Calu3 (cell line): ENCODE results near the gene C20orf141. TPM values are rescaled to one million over a fixed set of nuclear protein-coding genes. Genes with fewer than 3 reads are reported as not detected.
"Not testable (repeated sequence)": the region's sequence is repeated elsewhere in the genome, so short reads cannot be mapped to it uniquely, and the experiment has no call there.

Source experiments
- BruUV-seq: library from RNA; stranded (reverse); fragments of 400-500 nt; replicated peaks from 2 replicates; lab custom pipeline; 2021; lab: Mats Ljungman, UMichigan
- CTCF ChIA-PET: fragments of 300-600 bp; sonication (Branson Sonifier 250); formaldehyde crosslinking; loops from one replicate; lab custom pipeline; 2022; ENCODE audit warnings: antibody characterized with exemption; lab: Charles Lee
- DNase-seq: peaks from one replicate; pipeline ENCODE4 v3.0.0; 2022
- H3K27ac Mint-ChIP-seq: one replicate; pipeline ENCODE4 v1.8.0; 2022; ENCODE audit warnings: mixed read lengths; ENCODE audit not compliant: unreplicated experiment
- H3K27me3 Mint-ChIP-seq: one replicate; pipeline ENCODE4 v1.8.0; 2022; ENCODE audit warnings: mixed read lengths; ENCODE audit not compliant: unreplicated experiment
- H3K36me3 Mint-ChIP-seq: one replicate; pipeline ENCODE4 v1.8.0; 2022; ENCODE audit warnings: mild to moderate bottlenecking, moderate library complexity, mixed read lengths; ENCODE audit not compliant: insufficient read depth, unreplicated experiment
- H3K4me1 Mint-ChIP-seq: one replicate; pipeline ENCODE4 v1.8.0; 2022; ENCODE audit warnings: mild to moderate bottlenecking, low read depth, mixed read lengths; ENCODE audit not compliant: unreplicated experiment
- H3K4me3 Mint-ChIP-seq: one replicate; pipeline ENCODE4 v1.8.0; 2022; ENCODE audit warnings: mild to moderate bottlenecking, low read depth, moderate library complexity, mixed read lengths; ENCODE audit not compliant: unreplicated experiment
- H3K9me3 Mint-ChIP-seq: one replicate; pipeline ENCODE4 v1.8.0; 2022; ENCODE audit warnings: low read depth, mixed read lengths; ENCODE audit not compliant: unreplicated experiment
- CTCF ChIP-seq: fragments of 200-600 bp; IDR thresholded peaks from one replicate; pipeline ENCODE4 v1.8.0; 2022; ENCODE audit warnings: antibody characterized with exemption; ENCODE audit not compliant: unreplicated experiment
- intact Hi-C: fragments of 100-400 bp; cut with micrococcal nuclease; formaldehyde crosslinking; loops from one replicate; pipeline ENCODE4 v1.10.0; 2022; ENCODE audit not compliant: unreplicated experiment
- total RNA-seq: library from RNA; stranded (reverse); gene quantifications from 2 replicates; pipeline ENCODE4 v1.2.3, GENCODE V29; 2022

Gene C20orf141
- total RNA-seq, 1 experiment from 2014 or later = not detected

GRCh38 chr20:2829376-2829775, 14.6 kb downstream of the C20orf141 start:
- no peak overlapping the region for H3K4me3 Mint-ChIP-seq
- no peaks in the 10 kb centered on the region for H3K36me3 Mint-ChIP-seq
- CTCF ChIA-PET = no interaction called here
- DNase-seq = no peak
- peaks cover 36% of the 10 kb centered on the region for H3K27me3 Mint-ChIP-seq
- intact Hi-C loops = no loop called here
- BruUV-seq = no TSS peak
- no peak overlapping the region for H3K27ac Mint-ChIP-seq
- no peaks in the 10 kb centered on the region for H3K9me3 Mint-ChIP-seq
- no peaks in the 10 kb centered on the region for H3K4me1 Mint-ChIP-seq
- TF ChIP-seq CTCF = no peak

- H3K27ac Mint-ChIP-seq, H3K9me3 Mint-ChIP-seq, H3K36me3 Mint-ChIP-seq, BruUV-seq, H3K4me3 Mint-ChIP-seq, H3K4me1 Mint-ChIP-seq, DNase-seq, intact Hi-C loops: not testable (repeated sequence)
- CTCF ChIA-PET = interaction anchor here (0.7 kb wide), 1 partner anchor 308 kb away, joined by 3 read pairs; no protein-coding TSS in a partner anchor
- peaks cover 30% of the 10 kb centered on the region for H3K27me3 Mint-ChIP-seq
Measured at GRCh38 chr20:2831206-2831605, 16.4 kb downstream of the C20orf141 start.

GRCh38 chr20:2833761-2834160, 19.0 kb downstream of the C20orf141 start:
- intact Hi-C loops = no loop called here
- H3K36me3 Mint-ChIP-seq = peaks cover 11% of the 10 kb centered on the region
- no peak for DNase-seq
- no TSS peak for BruUV-seq
- CTCF ChIA-PET = no interaction called here
- H3K27me3 Mint-ChIP-seq = peaks cover 6% of the 10 kb centered on the region
- H3K27ac Mint-ChIP-seq = no peak overlapping the region
- no peaks in the 10 kb centered on the region for H3K4me1 Mint-ChIP-seq
- TF ChIP-seq CTCF = no peak
- H3K9me3 Mint-ChIP-seq = no peaks in the 10 kb centered on the region
- H3K4me3 Mint-ChIP-seq = no peak overlapping the region

GRCh38 chr20:2834401-2835110, 19.8 kb downstream of the C20orf141 start:
- Mint-ChIP-seq H3K27ac (no peak overlapping the region), H3K27me3 (no peaks in the 10 kb centered on the region)
- CTCF ChIA-PET = no interaction called here

More at GRCh38 chr20:2834401-2835110, 19.8 kb downstream of the C20orf141 start:
- no TSS peak for BruUV-seq
- Mint-ChIP-seq H3K9me3 (no peaks in the 10 kb centered on the region), H3K4me3 (no peak overlapping the region), H3K36me3 (peaks cover 17% of the 10 kb centered on the region), H3K4me1 (peaks cover 6% of the 10 kb centered on the region)
- intact Hi-C loops = no loop called here
- TF ChIP-seq CTCF = no peak
- DNase-seq = no peak
